Stomach (tissue), 8 donors: Measurements from ENCODE around the gene TAP1. TPM values are rescaled to one million over a fixed set of nuclear protein-coding genes. Genes with fewer than 3 reads are reported as not detected.

Experiments
- polyA plus RNA-seq, 3 donors: library from polyadenylated mRNA; stranded (reverse); fragments of 200-250 nt; gene quantifications; one replicate each; pipeline ENCODE4 v1.2.3, GENCODE V29; 2013
- small RNA-seq, 4 donors: library from RNA; depleted of rRNA; stranded (forward); fragments of <200 nt; gene quantifications; one replicate each; pipeline ENCODE3, GENCODE V24; 2016
- total RNA-seq, 5 donors: library from RNA; depleted of rRNA; stranded (reverse); fragments of >200 nt; gene quantifications; one replicate each; pipeline versions ENCODE4 v1.1.0 to v1.2.3, GENCODE V29; 2014 to 2016
- donor health status: healthy with polysubstance abuse.
- donor health status: Bipolar disorder and iron deficiency.
- donor health status: healthy.

The TAP1 gene
- total and polyA plus RNA-seq, 8 donors = 10.8 to 117 (median 25.3) TPM

Small RNAs within 50 kb of the gene (small RNA-seq; reads per million reads assigned to genes)
- gene HLA-Z = 0 reads per million in 4 donors

Other genes with a start within 250 kb of the TAP1 start
- gene HLA-DQA1, start 216.3 kb downstream of the TAP1 start, total RNA-seq = 1 to 10 TPM in 2 of 5 donors, not detected in 3; 1.1 to 6.4 TPM
- gene HLA-DQA1, start 216.3 kb downstream of the TAP1 start, polyA plus RNA-seq = 10 to 100 TPM in 2 of 3 donors, 1 to 10 TPM in 1; 5.0 to 16.2 (median 12.5) TPM
- 10 to 100 TPM in 1 of 5 donors, 1 to 10 TPM in 2, not detected in 2; 2.0 to 16.8 (median 4.5) TPM for gene HLA-DQB1, start 187.0 kb downstream of the TAP1 start, total RNA-seq
- 10 to 100 TPM; 26.0 to 94.5 (median 31.8) TPM for gene HLA-DQB1, start 187.0 kb downstream of the TAP1 start, polyA plus RNA-seq
- gene HLA-DQA2, start 112.3 kb downstream of the TAP1 start, total RNA-seq = 1 to 10 TPM in 1 of 5 donors, not detected in 4; 3.3 TPM
- under 1 TPM in 1 of 3 donors, not detected in 2; 0.23 TPM for gene HLA-DQA2, start 112.3 kb downstream of the TAP1 start, polyA plus RNA-seq
- gene HLA-DQB2, start 90.2 kb downstream of the TAP1 start, total RNA-seq = 1 to 10 TPM in 2 of 5 donors, not detected in 3; 1.1 to 4.9 TPM
- 1 to 10 TPM in 1 of 3 donors, not detected in 2; 1.6 TPM for gene HLA-DQB2, start 90.2 kb downstream of the TAP1 start, polyA plus RNA-seq
- gene HLA-DOB, start 36.7 kb downstream of the TAP1 start, total RNA-seq = 10 to 100 TPM in 1 of 5 donors, 1 to 10 TPM in 2, not detected in 2; 1.3 to 62.9 (median 2.9) TPM
- gene HLA-DOB, start 36.7 kb downstream of the TAP1 start, polyA plus RNA-seq = 1 to 10 TPM in 2 of 3 donors, under 1 TPM in 1; 0.81 to 5.0 (median 1.2) TPM
- 100 to 1,000 TPM in 1 of 5 donors, 10 to 100 TPM in 3, 1 to 10 TPM in 1; 3.8 to 449 (median 12.2) TPM for gene TAP2, start 15.0 kb downstream of the TAP1 start, total RNA-seq
- gene TAP2, start 15.0 kb downstream of the TAP1 start, polyA plus RNA-seq = 10 to 100 TPM in 1 of 3 donors, 1 to 10 TPM in 2; 1.2 to 24.6 (median 4.4) TPM
- gene PSMB8, start 9.7 kb downstream of the TAP1 start, total RNA-seq = 10 to 100 TPM in 3 of 5 donors, 1 to 10 TPM in 2; 2.7 to 32.1 (median 16.7) TPM
- gene PSMB8, start 9.7 kb downstream of the TAP1 start, polyA plus RNA-seq = 100 to 1,000 TPM in 2 of 3 donors, 10 to 100 TPM in 1; 88.6 to 177 (median 124) TPM
- 10 to 100 TPM in 1 of 5 donors, 1 to 10 TPM in 4; 5.4 to 18.7 (median 6.8) TPM for gene PSMB9, start 488 bp upstream of the TAP1 start, total RNA-seq
- 100 to 1,000 TPM in 1 of 3 donors, 10 to 100 TPM in 2; 33.2 to 107 (median 91.6) TPM for gene PSMB9, start 488 bp upstream of the TAP1 start, polyA plus RNA-seq
- gene HLA-DMB, start 87.3 kb upstream of the TAP1 start, total RNA-seq = 10 to 100 TPM in 2 of 5 donors, 1 to 10 TPM in 2, not detected in 1; 7.6 to 27.1 (median 13.4) TPM
- gene HLA-DMB, start 87.3 kb upstream of the TAP1 start, polyA plus RNA-seq = 10 to 100 TPM in 2 of 3 donors, 1 to 10 TPM in 1; 8.1 to 25.3 (median 11.8) TPM
- 100 to 1,000 TPM in 1 of 5 donors, 10 to 100 TPM in 2, 1 to 10 TPM in 1, under 1 TPM in 1; 0.87 to 129 (median 34.4) TPM for gene HLA-DMA, start 99.4 kb upstream of the TAP1 start, total RNA-seq
- 10 to 100 TPM; 15.1 to 93.2 (median 30.0) TPM for gene HLA-DMA, start 99.4 kb upstream of the TAP1 start, polyA plus RNA-seq
- gene BRD2, start 114.9 kb upstream of the TAP1 start, total RNA-seq = 100 to 1,000 TPM; 111 to 538 (median 190) TPM
- 10 to 100 TPM; 70.7 to 78.7 (median 74.4) TPM for gene BRD2, start 114.9 kb upstream of the TAP1 start, polyA plus RNA-seq
- gene HLA-DOA, start 155.9 kb upstream of the TAP1 start, total RNA-seq = 1 to 10 TPM in 2 of 5 donors, under 1 TPM in 2, not detected in 1; 0.45 to 3.9 (median 1.9) TPM
- gene HLA-DOA, start 155.9 kb upstream of the TAP1 start, polyA plus RNA-seq = 1 to 10 TPM in 1 of 3 donors, under 1 TPM in 2; 0.62 to 2.1 (median 0.92) TPM
- 100 to 1,000 TPM in 1 of 5 donors, 10 to 100 TPM in 3, under 1 TPM in 1; 0.29 to 171 (median 39.7) TPM for gene HLA-DPA1, start 219.9 kb upstream of the TAP1 start, total RNA-seq
- gene HLA-DPA1, start 219.9 kb upstream of the TAP1 start, polyA plus RNA-seq = 10 to 100 TPM; 14.3 to 34.1 (median 23.3) TPM
- gene HLA-DPB1, start 222.3 kb upstream of the TAP1 start, total RNA-seq = 10 to 100 TPM in 4 of 5 donors, not detected in 1; 10.7 to 46.6 (median 31.9) TPM
- 10 to 100 TPM; 48.3 to 62.2 (median 51.1) TPM for gene HLA-DPB1, start 222.3 kb upstream of the TAP1 start, polyA plus RNA-seq